Spleen (tissue), 7 donors: ENCODE data around the gene SET.
A peak's percentile ranks its signal among the peaks of the same experiment; 100 is the strongest.

Experiments
- POLR2A ChIP-seq, 3 donors: fragments of 450-650 bp; IDR thresholded peaks; one replicate each; pipeline ENCODE4 v1.5.1; 2017; ENCODE audit warnings: antibody characterized with exemption in 3 of 3, mild to moderate bottlenecking in 1 of 3
- POLR2AphosphoS5 ChIP-seq, 3 donors: sonication (generic); formaldehyde crosslinking; IDR thresholded peaks; one replicate each; pipeline ENCODE4 v1.5.1; 2017; ENCODE audit warnings: antibody characterized with exemption in 3 of 3
- TF ChIP-seq, protein P1 (sequence below), 11 experiments: fragments of 200-600 bp in 7 of 11; fragments of 450-650 bp in 4 of 11; sonication (generic) in 4 of 11; IDR thresholded peaks in 8 of 11; conservative IDR thresholded peaks in 3 of 11; 1 replicate in 7 of 11; 2 replicates in 4 of 11; pipeline versions ENCODE4 v1.4.0 to v1.8.0; 2016 to 2021; ENCODE audit warnings: antibody characterized with exemption in 11 of 11, inconsistent platforms in 4 of 11, mild to moderate bottlenecking in 1 of 11
- donor health status: DM: no; HTN: no; CAD: no; lungs with moderate emphysema.
- donor health status: DM: no; HTN: no; CAD: no.
- donor health status: DM: no; HTN: no; CAD: no.

DNA sequence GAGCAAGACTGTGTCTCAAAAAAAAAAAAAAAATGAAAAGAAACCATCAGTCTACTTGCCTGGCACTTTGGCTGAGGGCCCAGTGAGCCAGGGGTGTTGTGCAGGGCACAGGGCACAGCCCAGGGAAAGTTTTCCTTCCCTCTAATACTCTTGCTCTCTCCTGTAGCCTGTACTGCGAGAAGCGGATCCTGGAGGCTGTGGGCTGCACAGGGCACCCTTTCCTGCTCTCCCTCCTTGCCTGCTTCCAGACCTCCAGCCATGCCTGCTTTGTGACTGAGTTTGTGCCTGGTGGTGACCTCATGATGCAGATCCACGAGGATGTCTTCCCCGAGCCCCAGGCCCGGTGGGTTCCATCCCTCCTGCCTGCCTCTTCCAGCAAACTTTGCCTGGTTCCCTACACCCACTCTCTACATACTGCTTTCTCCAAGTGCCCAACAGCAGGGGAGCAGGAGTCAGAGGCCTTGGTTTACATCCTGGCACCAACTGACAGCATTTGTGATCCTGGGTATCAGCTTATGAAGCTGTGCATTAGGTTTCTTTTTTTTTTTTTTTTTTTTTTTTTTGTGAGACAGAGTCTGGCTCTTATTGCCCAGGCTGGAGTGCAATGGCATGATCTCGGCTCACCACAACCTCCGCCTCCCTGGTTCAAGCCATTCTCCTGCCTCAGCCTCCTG, 27.7 kb downstream of the SET start:
- TF ChIP-seq POLR2AphosphoS5 (IDR thresholded peaks at IDR 0.05) (peak in 1 of 3 donors; percentile 23), POLR2A (IDR thresholded peaks at IDR 0.05) (no peak)
- TF ChIP-seq, protein P1, sequence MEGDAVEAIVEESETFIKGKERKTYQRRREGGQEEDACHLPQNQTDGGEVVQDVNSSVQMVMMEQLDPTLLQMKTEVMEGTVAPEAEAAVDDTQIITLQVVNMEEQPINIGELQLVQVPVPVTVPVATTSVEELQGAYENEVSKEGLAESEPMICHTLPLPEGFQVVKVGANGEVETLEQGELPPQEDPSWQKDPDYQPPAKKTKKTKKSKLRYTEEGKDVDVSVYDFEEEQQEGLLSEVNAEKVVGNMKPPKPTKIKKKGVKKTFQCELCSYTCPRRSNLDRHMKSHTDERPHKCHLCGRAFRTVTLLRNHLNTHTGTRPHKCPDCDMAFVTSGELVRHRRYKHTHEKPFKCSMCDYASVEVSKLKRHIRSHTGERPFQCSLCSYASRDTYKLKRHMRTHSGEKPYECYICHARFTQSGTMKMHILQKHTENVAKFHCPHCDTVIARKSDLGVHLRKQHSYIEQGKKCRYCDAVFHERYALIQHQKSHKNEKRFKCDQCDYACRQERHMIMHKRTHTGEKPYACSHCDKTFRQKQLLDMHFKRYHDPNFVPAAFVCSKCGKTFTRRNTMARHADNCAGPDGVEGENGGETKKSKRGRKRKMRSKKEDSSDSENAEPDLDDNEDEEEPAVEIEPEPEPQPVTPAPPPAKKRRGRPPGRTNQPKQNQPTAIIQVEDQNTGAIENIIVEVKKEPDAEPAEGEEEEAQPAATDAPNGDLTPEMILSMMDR (IDR thresholded peaks at IDR 0.05 in 8 of 11, conservative IDR thresholded peaks at IDR 0.05 in 3 of 11) = no peak
